B cell (primary cell): ENCODE results near the gene FGD4. TPM values are rescaled to one million over a fixed set of nuclear protein-coding genes. Genes with fewer than 3 reads are reported as not detected.

Experiments used
- ATAC-seq: fragments of 200-7000 bp; cut with Tn5 transposase; one replicate; pipeline ENCODE4 v1.10.0; 2021; ENCODE audit warnings: low read depth, mild to moderate bottlenecking, moderate number of reproducible peaks, moderate library complexity
- CTCF ChIA-PET: fragments of 350-600 bp; sonication (Branson Sonifier 250); formaldehyde crosslinking; loops from one replicate; lab custom pipeline; 2021; ENCODE audit warnings: antibody characterized with exemption, inconsistent platforms; lab: Charles Lee
- POLR2A ChIA-PET: fragments of 350-600 bp; sonication (Branson Sonifier 250); formaldehyde crosslinking; loops from one replicate; lab custom pipeline; 2021; ENCODE audit warnings: antibody characterized with exemption; lab: Charles Lee
- DNase-seq: peaks from one replicate; pipeline ENCODE4 v3.0.0; 2013
- H2AFZ ChIP-seq: 2 replicates; pipeline ENCODE4 v1.6.1; 2012; ENCODE audit warnings: mild to moderate bottlenecking, low read depth, low read length; ENCODE audit not compliant: insufficient read depth, poor library complexity, severe bottlenecking
- H3K27ac ChIP-seq, 2 donors: 1 replicate in 1 of 2; 2 replicates in 1 of 2; pipeline ENCODE4 v1.5.1; 2012 to 2013; ENCODE audit warnings: low read length in 2 of 2, mild to moderate bottlenecking in 2 of 2, moderate library complexity in 1 of 2
- H3K27me3 ChIP-seq, 4 experiments: fragments of 200-600 bp in 1 of 4; sonication (generic) in 1 of 4; replicated peaks in 1 of 4; 1 replicate in 2 of 4; 2 replicates in 2 of 4; pipeline versions ENCODE4 v1.6.1 to v1.7.0; 2013 to 2016; ENCODE audit warnings: low read length in 3 of 4, mild to moderate bottlenecking in 2 of 4, mixed read lengths in 1 of 4, moderate library complexity in 1 of 4; ENCODE audit not compliant: insufficient read depth in 4 of 4, control insufficient read depth in 3 of 4; ENCODE audit errors: control extremely low read depth in 1 of 4
- H3K36me3 ChIP-seq, 2 experiments: replicated peaks in 1 of 2; 1 replicate in 1 of 2; 2 replicates in 1 of 2; pipeline versions ENCODE4 v1.6.1 to v1.7.1; 2013; ENCODE audit warnings: low read length in 1 of 2; ENCODE audit not compliant: insufficient read depth in 2 of 2, control insufficient read depth in 1 of 2; ENCODE audit errors: control extremely low read depth in 1 of 2, extremely low read depth in 1 of 2
- H3K4me1 ChIP-seq, 2 donors: fragments of 200-600 bp in 1 of 2; sonication (generic) in 1 of 2; 1 replicate in 1 of 2; 2 replicates in 1 of 2; pipeline versions ENCODE4 v1.5.1 to v1.6.1; 2013 to 2017; ENCODE audit warnings: low read length in 2 of 2; ENCODE audit not compliant: control insufficient read depth in 2 of 2, insufficient read depth in 2 of 2
- H3K4me2 ChIP-seq: replicated peaks from 2 replicates; pipeline ENCODE3; 2012; ENCODE audit warnings: mild to moderate bottlenecking, low read depth, low read length; ENCODE audit not compliant: poor library complexity, severe bottlenecking
- H3K4me3 ChIP-seq, 5 experiments: fragments of 200-600 bp in 1 of 5; sonication (generic) in 1 of 5; 1 replicate in 3 of 5; 2 replicates in 2 of 5; pipeline versions ENCODE4 v1.5.1 to v1.7.0; 2011 to 2016; ENCODE audit warnings: low read length in 4 of 5, mild to moderate bottlenecking in 4 of 5, low read depth in 2 of 5, control low read depth in 1 of 5, moderate library complexity in 1 of 5; ENCODE audit not compliant: insufficient read depth in 1 of 5; ENCODE audit errors: control extremely low read depth in 1 of 5, extremely low read depth in 1 of 5
- H3K79me2 ChIP-seq: fragments of 200-600 bp; sonication (generic); one replicate; pipeline ENCODE4 v1.6.0; 2016; ENCODE audit warnings: low read length; ENCODE audit not compliant: control insufficient read depth, insufficient read depth
- H3K9ac ChIP-seq: fragments of 200-600 bp; sonication (generic); 2 replicates; pipeline ENCODE4 v1.6.1; 2017; ENCODE audit warnings: mild to moderate bottlenecking, low read length, moderate library complexity
- H3K9me3 ChIP-seq, 3 donors: one replicate each; pipeline versions ENCODE4 v1.6.1 to v1.7.1; 2013; ENCODE audit warnings: low read length in 2 of 3; ENCODE audit not compliant: control insufficient read depth in 2 of 3, insufficient read depth in 1 of 3; ENCODE audit errors: control extremely low read depth in 1 of 3
- H4K20me1 ChIP-seq: 2 replicates; pipeline ENCODE4 v1.6.0; 2012; ENCODE audit warnings: mild to moderate bottlenecking, low read length; ENCODE audit not compliant: insufficient read depth, control insufficient read depth, poor library complexity, severe bottlenecking
- H3K27ac Mint-ChIP-seq: one replicate; pipeline ENCODE4 v1.8.0; 2021; ENCODE audit warnings: mixed read lengths
- H3K27me3 Mint-ChIP-seq: one replicate; pipeline ENCODE4 v1.8.0; 2021; ENCODE audit warnings: mixed read lengths
- H3K4me1 Mint-ChIP-seq: one replicate; pipeline ENCODE4 v1.8.0; 2021; ENCODE audit warnings: mixed read lengths
- H3K4me3 Mint-ChIP-seq: one replicate; pipeline ENCODE4 v1.8.0; 2021; ENCODE audit warnings: mixed read lengths
- H3K9me3 Mint-ChIP-seq: one replicate; pipeline ENCODE4 v1.8.0; 2022; ENCODE audit warnings: mixed read lengths; ENCODE audit not compliant: insufficient read depth
- EZH2 ChIP-seq: IDR thresholded peaks from 2 replicates; pipeline ENCODE4 v1.6.1; 2012; ENCODE audit warnings: borderline replicate concordance, low read depth, mild to moderate bottlenecking, moderate library complexity, low read length; ENCODE audit not compliant: insufficient read depth, poor library complexity, severe bottlenecking
- WGBS: methylation state at CpG from one replicate; pipeline ENCODE4 v1.1.5; 2013; ENCODE audit warnings: missing lambda C conversion rate; ENCODE audit not compliant: insufficient coverage; 5-methylcytosine and 5-hydroxymethylcytosine counted together
- intact Hi-C: fragments of 100-400 bp; cut with micrococcal nuclease; formaldehyde crosslinking; loops from one replicate; pipeline ENCODE4 v1.10.0; 2022
- polyA plus RNA-seq: library from polyadenylated mRNA; depleted of rRNA; stranded (reverse); fragments of >200 nt; gene quantifications from 2 replicates; pipeline ENCODE4 v1.2.3, GENCODE V29; 2012
- total RNA-seq, 2 donors: library from RNA; stranded (reverse); fragments of 120-200 nt in 1 of 2; gene quantifications; 1 replicate in 1 of 2; 2 replicates in 1 of 2; pipeline versions ENCODE4 v1.2.3 to v1.2.4, GENCODE V29; 2013 to 2022
- TF ChIP-seq, protein P1 (sequence below): fragments of 200-600 bp; IDR thresholded peaks from one replicate; pipeline ENCODE4 v1.8.0; 2022; ENCODE audit warnings: antibody characterized with exemption, mild to moderate bottlenecking

The FGD4 gene
- total and polyA plus RNA-seq, 2 donors (not counting 1 experiment from before 2014, with no cell fraction given): 2.1 to 2.8 TPM

GRCh38 chr12:32360956-32361355 is 38.4 kb upstream of the FGD4 start:
- Mint-ChIP-seq H3K4me3 (no peak overlapping the region), H3K4me1 (no peaks in the 10 kb centered on the region), H3K27me3 (no peaks in the 10 kb centered on the region), H3K27ac (no peak overlapping the region), H3K9me3 (no peaks in the 10 kb centered on the region)
- no peaks in the 10 kb centered on the region for H3K79me2 ChIP-seq
- intact Hi-C loops: loop anchor here (10.0 kb wide), 1 partner anchor 314 kb away; the partner anchor contains the start of gene DNM1L
- H2AFZ ChIP-seq: no peak overlapping the region
- DNase-seq: no peak
- POLR2A ChIA-PET: no interaction called here
- H3K27me3 ChIP-seq: no peaks in the 10 kb centered on the region
- H3K4me3 ChIP-seq: no peak overlapping the region
- TF ChIP-seq, protein P1, sequence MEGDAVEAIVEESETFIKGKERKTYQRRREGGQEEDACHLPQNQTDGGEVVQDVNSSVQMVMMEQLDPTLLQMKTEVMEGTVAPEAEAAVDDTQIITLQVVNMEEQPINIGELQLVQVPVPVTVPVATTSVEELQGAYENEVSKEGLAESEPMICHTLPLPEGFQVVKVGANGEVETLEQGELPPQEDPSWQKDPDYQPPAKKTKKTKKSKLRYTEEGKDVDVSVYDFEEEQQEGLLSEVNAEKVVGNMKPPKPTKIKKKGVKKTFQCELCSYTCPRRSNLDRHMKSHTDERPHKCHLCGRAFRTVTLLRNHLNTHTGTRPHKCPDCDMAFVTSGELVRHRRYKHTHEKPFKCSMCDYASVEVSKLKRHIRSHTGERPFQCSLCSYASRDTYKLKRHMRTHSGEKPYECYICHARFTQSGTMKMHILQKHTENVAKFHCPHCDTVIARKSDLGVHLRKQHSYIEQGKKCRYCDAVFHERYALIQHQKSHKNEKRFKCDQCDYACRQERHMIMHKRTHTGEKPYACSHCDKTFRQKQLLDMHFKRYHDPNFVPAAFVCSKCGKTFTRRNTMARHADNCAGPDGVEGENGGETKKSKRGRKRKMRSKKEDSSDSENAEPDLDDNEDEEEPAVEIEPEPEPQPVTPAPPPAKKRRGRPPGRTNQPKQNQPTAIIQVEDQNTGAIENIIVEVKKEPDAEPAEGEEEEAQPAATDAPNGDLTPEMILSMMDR: no peak
- TF ChIP-seq EZH2: no peak
- 100% methylated on average over 3 of the region's 6 CpGs for WGBS
- H3K27ac ChIP-seq: no peak overlapping the region
- CTCF ChIA-PET: interaction anchor here (0.7 kb wide), 1 partner anchor 721 kb away, joined by 5 read pairs; no protein-coding TSS in a partner anchor
- no peak overlapping the region for H3K9ac ChIP-seq
- H4K20me1 ChIP-seq: no peaks in the 10 kb centered on the region
- no peak for ATAC-seq
- no peaks in the 10 kb centered on the region for H3K4me1 ChIP-seq
- no peaks in the 10 kb centered on the region for H3K9me3 ChIP-seq
- H3K36me3 ChIP-seq: no peaks in the 10 kb centered on the region
- no peak overlapping the region for H3K4me2 ChIP-seq

DNA sequence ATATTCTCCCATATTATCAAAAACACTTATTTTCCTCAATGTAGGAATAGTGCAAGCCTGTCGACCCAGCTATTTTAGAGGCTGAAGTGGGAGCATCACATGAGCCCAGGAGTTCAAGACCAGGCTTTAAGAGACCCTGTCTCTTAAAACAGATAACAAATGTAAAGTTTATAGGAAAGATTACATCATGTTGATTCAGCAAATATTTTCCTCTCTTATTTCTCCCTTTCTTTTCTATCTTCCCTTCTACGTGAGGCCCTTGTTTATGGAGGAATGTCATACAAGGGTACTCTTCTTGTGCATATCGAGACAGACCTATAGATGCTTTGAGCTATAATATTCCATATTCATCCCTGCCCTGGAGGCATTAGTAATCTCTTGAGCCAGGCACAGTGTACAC is 36.5 kb upstream of the FGD4 start:
- H3K9me3 Mint-ChIP-seq: no peaks in the 10 kb centered on the region
- intact Hi-C loops: loop anchor here (10.0 kb wide), 1 partner anchor 312 kb away; the partner anchor contains the start of gene DNM1L
- POLR2A ChIA-PET: no interaction called here
- no peak overlapping the region for H3K4me3 ChIP-seq
- H3K4me3 Mint-ChIP-seq: no peak overlapping the region
- H3K27ac Mint-ChIP-seq: no peak overlapping the region
- no peaks in the 10 kb centered on the region for H3K4me1 ChIP-seq
- no peaks in the 10 kb centered on the region for H3K27me3 Mint-ChIP-seq
- H3K79me2 ChIP-seq: no peaks in the 10 kb centered on the region
- no peaks in the 10 kb centered on the region for H3K36me3 ChIP-seq
- no peaks in the 10 kb centered on the region for H4K20me1 ChIP-seq
- TF ChIP-seq, protein P1: no peak
- TF ChIP-seq EZH2: no peak
- no peak overlapping the region for H3K9ac ChIP-seq
- WGBS: no CpG with 5 or more reads among the region's 3 CpGs
- H3K9me3 ChIP-seq: no peaks in the 10 kb centered on the region
- no peak for DNase-seq
- ATAC-seq: no peak
- H3K4me2 ChIP-seq: no peak overlapping the region
- no peak overlapping the region for H2AFZ ChIP-seq
- no peaks in the 10 kb centered on the region for H3K27me3 ChIP-seq
- no peaks in the 10 kb centered on the region for H3K4me1 Mint-ChIP-seq
- H3K27ac ChIP-seq: no peak overlapping the region
- CTCF ChIA-PET: interaction anchor here (1.3 kb wide), 1 partner anchor 19 kb away, joined by 3 read pairs; no protein-coding TSS in a partner anchor
